H1 (cell line): ENCODE data around the gene ABCF2. TPM values are rescaled to one million over a fixed set of nuclear protein-coding genes. Genes with fewer than 3 reads are reported as not detected.
A peak's percentile ranks its signal among the peaks of the same experiment; 100 is the strongest.

Experiments used
- CTCF ChIA-PET: fragments of 300-600 bp; sonication (Branson Sonifier 250); formaldehyde crosslinking; loops from one replicate; lab custom pipeline; 2021; ENCODE audit not compliant: partially characterized antibody; lab: Charles Lee
- POLR2A ChIA-PET: fragments of 300-600 bp; sonication (Branson Sonifier 250); formaldehyde crosslinking; loops from one replicate; lab custom pipeline; 2021; ENCODE audit warnings: inconsistent platforms; ENCODE audit not compliant: partially characterized antibody; lab: Charles Lee
- DNase-seq, 2 experiments: peaks; one replicate each; pipeline versions ENCODE4 v3.0.0 to v3.0.0-alpha.2; 2010 to 2022; ENCODE audit warnings: low spot score in 2 of 2, low read depth in 1 of 2, mixed read lengths in 1 of 2
- FAIRE-seq: peaks from 2 replicates; lab custom pipeline; 2011; peaks lifted over from hg19 to GRCh38; lab: Jason Lieb, UNC
- H2AFZ ChIP-seq: 2 replicates; pipeline ENCODE4 v1.8.1; 2012; ENCODE audit warnings: low read length, inconsistent platforms
- H2AK5ac ChIP-seq: 2 replicates; pipeline ENCODE4 v1.6.1; 2013; ENCODE audit warnings: low read depth, low read length
- H2BK120ac ChIP-seq: replicated peaks from 2 replicates; pipeline ENCODE3; 2013; ENCODE audit warnings: low read depth, low read length, inconsistent platforms
- H2BK12ac ChIP-seq: 2 replicates; pipeline ENCODE4 v1.6.1; 2013; ENCODE audit warnings: low read depth, low read length
- H2BK15ac ChIP-seq: 2 replicates; pipeline ENCODE4 v1.6.1; 2013; ENCODE audit warnings: low read length
- H2BK20ac ChIP-seq: 2 replicates; pipeline ENCODE4 v1.6.1; 2013; ENCODE audit warnings: low read length
- H2BK5ac ChIP-seq: 2 replicates; pipeline ENCODE4 v1.6.1; 2013; ENCODE audit warnings: low read depth, low read length
- H3K14ac ChIP-seq: 2 replicates; pipeline ENCODE4 v1.6.1; 2013; ENCODE audit warnings: inconsistent platforms; ENCODE audit not compliant: insufficient read length
- H3K18ac ChIP-seq: 2 replicates; pipeline ENCODE4 v1.6.1; 2013; ENCODE audit warnings: low read length; ENCODE audit errors: extremely low read depth
- H3K23ac ChIP-seq: 2 replicates; pipeline ENCODE4 v1.6.1; 2013; ENCODE audit warnings: inconsistent platforms; ENCODE audit not compliant: insufficient read length
- H3K23me2 ChIP-seq: 2 replicates; pipeline ENCODE4 v1.6.1; 2013; ENCODE audit warnings: low read depth, low read length
- H3K27ac ChIP-seq: 2 replicates; pipeline ENCODE4 v1.6.1; 2011; ENCODE audit warnings: low read depth, low read length, inconsistent platforms
- H3K27me3 ChIP-seq, 4 experiments: replicated peaks in 1 of 4; 1 replicate in 1 of 4; 2 replicates in 3 of 4; pipeline versions ENCODE4 v1.6.1 to v1.8.1; 2011 to 2013; ENCODE audit warnings: low read length in 3 of 4, mild to moderate bottlenecking in 3 of 4, inconsistent platforms in 2 of 4, mixed read lengths in 2 of 4, moderate library complexity in 1 of 4; ENCODE audit not compliant: control insufficient read depth in 3 of 4, insufficient read depth in 3 of 4; ENCODE audit errors: extremely low read depth in 1 of 4
- H3K36me3 ChIP-seq, 4 experiments: 2 replicates each; pipeline versions ENCODE4 v1.6.1 to v1.8.1; 2011 to 2013; ENCODE audit warnings: mild to moderate bottlenecking in 4 of 4, low read length in 3 of 4, moderate library complexity in 2 of 4, control low read depth in 1 of 4, inconsistent platforms in 1 of 4; ENCODE audit not compliant: insufficient read depth in 4 of 4, control insufficient read depth in 2 of 4
- H3K4ac ChIP-seq: replicated peaks from 2 replicates; pipeline ENCODE3; 2013; ENCODE audit warnings: low read length, low read depth, mixed read lengths, inconsistent platforms; ENCODE audit not compliant: insufficient read length
- H3K4me1 ChIP-seq, 4 experiments: replicated peaks in 1 of 4; 1 replicate in 1 of 4; 2 replicates in 3 of 4; pipeline versions ENCODE4 v1.6.1 to v1.8.1; 2011 to 2013; ENCODE audit warnings: low read length in 3 of 4, inconsistent platforms in 2 of 4, mixed read lengths in 1 of 4; ENCODE audit not compliant: insufficient read depth in 4 of 4, control insufficient read depth in 3 of 4
- H3K4me2 ChIP-seq, 2 experiments: 2 replicates each; pipeline versions ENCODE4 v1.6.1 to v1.8.1; 2011 to 2013; ENCODE audit warnings: low read depth in 2 of 2, low read length in 2 of 2, control low read depth in 1 of 2, inconsistent platforms in 1 of 2, mild to moderate bottlenecking in 1 of 2; ENCODE audit not compliant: insufficient read depth in 1 of 2
- H3K4me3 ChIP-seq, 4 experiments: fragments of 200-600, 300-600 bp in 1 of 4; sonication (generic), shearing (Covaris generic), sonication (Bioruptor Twin) in 1 of 4; 2 replicates each; pipeline versions ENCODE4 v1.5.1 to v1.8.1; 2011 to 2016; ENCODE audit warnings: low read length in 4 of 4, low read depth in 3 of 4, control low read depth in 2 of 4, inconsistent platforms in 2 of 4, mild to moderate bottlenecking in 2 of 4, mixed read lengths in 1 of 4, moderate library complexity in 1 of 4; ENCODE audit not compliant: insufficient read depth in 2 of 4; ENCODE audit errors: extremely low read depth in 1 of 4
- H3K56ac ChIP-seq: replicated peaks from 2 replicates; pipeline ENCODE3; 2013; ENCODE audit warnings: low read depth, mild to moderate bottlenecking, mixed read lengths, low read length, inconsistent platforms; ENCODE audit not compliant: insufficient read length
- H3K79me1 ChIP-seq: 2 replicates; pipeline ENCODE4 v1.6.1; 2013; ENCODE audit warnings: low read depth, low read length, control low read depth
- H3K79me2 ChIP-seq, 2 experiments: 2 replicates each; pipeline versions ENCODE4 v1.6.1 to v1.8.1; 2012 to 2013; ENCODE audit warnings: low read length in 2 of 2, mild to moderate bottlenecking in 2 of 2, inconsistent platforms in 1 of 2; ENCODE audit not compliant: insufficient read depth in 2 of 2, control insufficient read depth in 1 of 2
- H3K9ac ChIP-seq, 4 experiments: replicated peaks in 1 of 4; 1 replicate in 1 of 4; 2 replicates in 3 of 4; pipeline versions ENCODE4 v1.6.1 to v1.8.1; 2011 to 2013; ENCODE audit warnings: low read depth in 3 of 4, low read length in 3 of 4, control low read depth in 2 of 4, mild to moderate bottlenecking in 2 of 4, moderate library complexity in 2 of 4, inconsistent platforms in 1 of 4; ENCODE audit errors: extremely low read depth in 1 of 4
- H3K9me3 ChIP-seq, 2 experiments: 2 replicates each; pipeline versions ENCODE4 v1.6.1 to v1.8.1; 2012 to 2013; ENCODE audit warnings: mild to moderate bottlenecking in 2 of 2, moderate library complexity in 2 of 2, control low read depth in 1 of 2, inconsistent platforms in 1 of 2, low read depth in 1 of 2, low read length in 1 of 2, mixed read lengths in 1 of 2; ENCODE audit not compliant: insufficient read depth in 2 of 2
- H4K20me1 ChIP-seq, 2 experiments: replicated peaks in 1 of 2; 2 replicates each; pipeline versions ENCODE3 to v1.8.1; 2011 to 2013; ENCODE audit warnings: inconsistent platforms in 2 of 2, low read length in 2 of 2, mild to moderate bottlenecking in 1 of 2; ENCODE audit not compliant: insufficient read depth in 2 of 2, control insufficient read depth in 1 of 2
- H4K5ac ChIP-seq: 2 replicates; pipeline ENCODE4 v1.6.1; 2013; ENCODE audit warnings: low read length, low read depth, mixed read lengths, inconsistent platforms; ENCODE audit not compliant: insufficient read length
- H4K8ac ChIP-seq: 2 replicates; pipeline ENCODE4 v1.8.0; 2013; ENCODE audit warnings: mild to moderate bottlenecking, moderate library complexity, low read length, inconsistent platforms; ENCODE audit not compliant: insufficient read depth; ENCODE audit errors: extremely low read depth
- H4K91ac ChIP-seq: replicated peaks from 2 replicates; pipeline ENCODE3; 2013; ENCODE audit warnings: low read length, mixed read lengths, inconsistent platforms; ENCODE audit not compliant: insufficient read length
- ASH2L ChIP-seq: fragments of 200-600, 300-600 bp; sonication (generic); IDR thresholded peaks from one replicate; pipeline ENCODE4 v1.7.1; 2017; ENCODE audit warnings: low read length
- BACH1 ChIP-seq: IDR thresholded peaks from 2 replicates; pipeline ENCODE4 v1.6.1; 2012; ENCODE audit warnings: low read length, improper control_type of control experiment
- POU5F1 ChIP-seq: IDR thresholded peaks from 2 replicates; pipeline ENCODE4 v1.6.1; 2011; ENCODE audit warnings: low read depth, mild to moderate bottlenecking, low read length, moderate library complexity
- RBBP5 ChIP-seq: IDR thresholded peaks from 2 replicates; pipeline ENCODE4 v1.7.1; 2012; ENCODE audit warnings: low read depth, mild to moderate bottlenecking, inconsistent platforms, low read length, moderate library complexity, borderline replicate concordance
- SIRT6 ChIP-seq: IDR thresholded peaks from one replicate; pipeline ENCODE4 v1.7.1; 2012; ENCODE audit warnings: low read length, inconsistent platforms
- YY1 ChIP-seq: IDR thresholded peaks from 2 replicates; pipeline ENCODE4 v1.6.1; 2011; ENCODE audit warnings: low read depth, mild to moderate bottlenecking, low read length
- WGBS, 2 experiments: shearing (Covaris generic) in 1 of 2; methylation state at CpG; one replicate each; pipeline versions ENCODE4 v1.1.6 to v1.1.7; 2013 to 2015; ENCODE audit warnings: low lambda C conversion rate in 2 of 2, mixed read lengths in 2 of 2, inconsistent platforms in 1 of 2, low coverage in 1 of 2, missing lambda C conversion rate in 1 of 2; ENCODE audit not compliant: insufficient replicate concordance in 2 of 2, insufficient coverage in 1 of 2, insufficient read length in 1 of 2; ENCODE audit errors: extremely low coverage in 1 of 2, missing lambda C conversion rate in 1 of 2; 5-methylcytosine and 5-hydroxymethylcytosine counted together
- polyA plus RNA-seq, 7 experiments: library from polyadenylated mRNA; depleted of rRNA in 3 of 7; stranded (reverse) in 5 of 7; unstranded in 2 of 7; fragments of >200 nt in 5 of 7; fragments of 200-250 nt in 2 of 7; gene quantifications; 1 replicate in 5 of 7; 2 replicates in 1 of 7; 4 replicates in 1 of 7; pipeline versions ENCODE4 v1.2.1 to v1.2.3, GENCODE V29; 2011 to 2013; ENCODE audit warnings: missing spikeins in 2 of 7, mixed read lengths in 2 of 7
- total RNA-seq: library from RNA; stranded (reverse); fragmentation: NEBNext Ultra II Directional; extraction: Animal tissue kit (Norgen Biotek cat#: 25700); gene quantifications from 2 replicates; pipeline ENCODE4 v1.2.1, GENCODE V29; 2021

The ABCF2 gene
- total and polyA plus RNA-seq, 2 of the 8 experiments (the other 6 are each of a cell fraction or from before 2014, with no cell fraction given): 28.0 to 55.0 TPM

- Histone ChIP-seq H2BK12ac (no peak overlapping the region), H3K4ac (peak overlapping the region; percentile 28), H3K9ac (peak overlapping the region; percentile 53 to 70 (median 61)), H3K23me2 (peaks cover 13% of the 10 kb centered on the region), H2AK5ac (peak overlapping the region; percentile 53; the same call in 1 of the 2 replicates), H2AFZ (no peak overlapping the region; the same call in 1 of the 2 replicates), H3K4me2 (peak overlapping the region; percentile 75 to 94), H3K4me1 (peaks cover 4 to 7% (median 6%) of the 10 kb centered on the region in 4 experiments; a peak in 5 of 7 replicates), H3K79me1 (peaks cover 11% of the 10 kb centered on the region), H4K5ac (no peak overlapping the region), H2BK120ac (no peak overlapping the region), H3K27me3 (no peaks in the 10 kb centered on the region), H2BK15ac (no peak overlapping the region), H4K91ac (no peak overlapping the region)
- no peak for DNase-seq
- CTCF ChIA-PET: interaction anchor here (0.7 to 6.8 kb wide), 5 partner anchors 11 to 167 kb away, joined by 3 to 71 read pairs (median 3); no protein-coding TSS in a partner anchor
- TF ChIP-seq SIRT6: no peak
- 0 out of 2 replicates have a peak, but pooled peaks have one; percentile 3 for TF ChIP-seq RBBP5
- TF ChIP-seq ASH2L: peak; percentile 5
- TF ChIP-seq POU5F1: no peak
- TF ChIP-seq BACH1: peak; percentile 36; the same call in 1 of the 2 replicates
- TF ChIP-seq YY1: peak; percentile 69; the same call in 1 of the 2 replicates
- TF ChIP-seq, all 59 proteins: peak for 4
- H2BK5ac ChIP-seq: no peak overlapping the region; the same call in 1 of the 2 replicates
- WGBS, 2 experiments: 25% methylated on average over 33 of the region's 36 CpGs; no CpG with 5 or more reads in 1 of the 2 experiments
- H3K4me3 ChIP-seq: peak overlapping the region; percentile 72 to 96 (median 90)
- no peak overlapping the region for H2BK20ac ChIP-seq
- H4K8ac ChIP-seq: peak overlapping the region; percentile 45
- no peak overlapping the region; the same call in 1 of the 2 replicates for H3K27ac ChIP-seq
- H3K79me2 ChIP-seq: peaks cover 4 to 23% of the 10 kb centered on the region in 2 experiments; a peak in 3 of 4 replicates
- H3K56ac ChIP-seq: peak overlapping the region; percentile 63
- H3K36me3 ChIP-seq: peaks cover 8 to 24% (median 11%) of the 10 kb centered on the region in 4 experiments; a peak in 7 of 8 replicates
- H4K20me1 ChIP-seq: peaks cover 0 to 14% of the 10 kb centered on the region in 2 experiments
- no peak overlapping the region for H3K23ac ChIP-seq
- FAIRE-seq: no peak
- H3K14ac ChIP-seq: no peak overlapping the region
- no peaks in the 10 kb centered on the region for H3K9me3 ChIP-seq
- no peak overlapping the region; the same call in 1 of the 2 replicates for H3K18ac ChIP-seq
- POLR2A ChIA-PET: interaction anchor here (0.5 to 2.9 kb wide), 5 partner anchors 9 to 83 kb away, joined by 3 to 16 read pairs (median 4); no protein-coding TSS in a partner anchor
These were observed 6.1 kb upstream of the ABCF2 start for GRCh38 chr7:151232917-151233701.
